HCT116 (cell line): ENCODE results near the gene CLIC3. TPM values are rescaled to one million over a fixed set of nuclear protein-coding genes. Genes with fewer than 3 reads are reported as not detected.
A peak's percentile ranks its signal among the peaks of the same experiment; 100 is the strongest.

Experiments
- ATAC-seq: fragments of 200-7000 bp; cut with Tn5 transposase; 2 replicates; pipeline ENCODE4 v1.9.1; 2020; ENCODE audit warnings: mild to moderate bottlenecking, moderate library complexity
- BruUV-seq: library from RNA; stranded (reverse); fragments of 400-500 nt; replicated peaks from 2 replicates; lab custom pipeline; 2021; lab: Mats Ljungman, UMichigan
- CTCF ChIA-PET: fragments of 300-600 bp; sonication (Branson Sonifier 250); formaldehyde crosslinking; loops from one replicate; lab custom pipeline; 2021; ENCODE audit warnings: antibody characterized with exemption; lab: Charles Lee
- POLR2A ChIA-PET: fragments of 300-600, 350-600 bp; sonication (Branson Sonifier 250); formaldehyde crosslinking; loops from one replicate; lab custom pipeline; 2021; ENCODE audit warnings: antibody characterized with exemption; lab: Charles Lee
- RAD21 ChIA-PET, 2 experiments: fragments of 300-600 bp; sonication (Branson Sonifier 250); formaldehyde crosslinking; loops; one replicate each; lab custom pipeline; 2023; ENCODE audit warnings: low total read pairs in 2 of 2; ENCODE audit not compliant: uncharacterized antibody in 2 of 2, unreplicated experiment in 2 of 2, low non-redundant PET in 1 of 2; lab: Charles Lee
- DNase-seq: peaks from one replicate; pipeline ENCODE4 v3.0.0-alpha.2; 2010; ENCODE audit warnings: low read depth, low spot score
- H2AFZ ChIP-seq: fragments of 200-600 bp; shearing (Covaris generic), sonication (generic); 2 replicates; pipeline ENCODE4 v1.6.1; 2017; ENCODE audit warnings: low read depth, mixed run types, mixed read lengths, antibody characterized with exemption, low read length; ENCODE audit not compliant: poor library complexity, severe bottlenecking
- H3K27ac ChIP-seq: 2 replicates; pipeline ENCODE4 v1.5.1; 2012; ENCODE audit warnings: low read depth, low read length
- H3K27me3 ChIP-seq: fragments of 200-600 bp; sonication (generic); 2 replicates; pipeline ENCODE4 v1.6.1; 2016; ENCODE audit warnings: mixed run types, low read length, mixed read lengths; ENCODE audit not compliant: insufficient read depth
- H3K36me3 ChIP-seq, 2 experiments: fragments of 200-500 bp in 1 of 2; fragments of 200-600 bp in 1 of 2; sonication (Bioruptor generic) in 1 of 2; sonication (generic) in 1 of 2; 2 replicates each; pipeline versions ENCODE4 v1.5.1 to v1.6.1; 2014 to 2016; ENCODE audit warnings: low read length in 2 of 2, inconsistent platforms in 1 of 2, mixed read lengths in 1 of 2, mixed run types in 1 of 2; ENCODE audit not compliant: insufficient read depth in 2 of 2, control insufficient read depth in 1 of 2
- H3K4me1 ChIP-seq, 2 experiments: fragments of 200-600 bp in 1 of 2; sonication (generic) in 1 of 2; 2 replicates each; pipeline versions ENCODE4 v1.5.1 to v1.6.1; 2012 to 2017; ENCODE audit warnings: low read length in 2 of 2, inconsistent platforms in 1 of 2, mild to moderate bottlenecking in 1 of 2, mixed read lengths in 1 of 2, mixed run types in 1 of 2, moderate library complexity in 1 of 2; ENCODE audit not compliant: insufficient read depth in 2 of 2, control insufficient read depth in 1 of 2
- H3K4me2 ChIP-seq: fragments of 200-600 bp; sonication (generic); 2 replicates; pipeline ENCODE4 v1.6.1; 2017; ENCODE audit warnings: mixed run types, low read length, mixed read lengths
- H3K4me3 ChIP-seq, 2 experiments: fragments of 200-600 bp in 1 of 2; sonication (generic) in 1 of 2; replicated peaks in 1 of 2; 2 replicates each; pipeline ENCODE4 v1.5.1; 2011 to 2016; ENCODE audit warnings: low read length in 2 of 2, control low read depth in 1 of 2, low read depth in 1 of 2, mild to moderate bottlenecking in 1 of 2, mixed read lengths in 1 of 2, mixed run types in 1 of 2
- H3K79me2 ChIP-seq: fragments of 200-600 bp; sonication (generic); 2 replicates; pipeline ENCODE4 v1.6.1; 2017; ENCODE audit warnings: mild to moderate bottlenecking, mixed run types, low read length, moderate library complexity, mixed read lengths; ENCODE audit not compliant: insufficient read depth
- H3K9ac ChIP-seq: fragments of 200-600 bp; sonication (generic); 2 replicates; pipeline ENCODE4 v1.6.1; 2016; ENCODE audit warnings: low read length, mixed read lengths
- H3K9me2 ChIP-seq: fragments of 200-600 bp; sonication (generic), shearing (Covaris generic); 2 replicates; pipeline ENCODE4 v1.6.1; 2017; ENCODE audit warnings: mixed run types, mild to moderate bottlenecking, moderate library complexity; ENCODE audit not compliant: insufficient read depth
- H3K9me3 ChIP-seq, 2 experiments: fragments of 200-500 bp in 1 of 2; fragments of 200-600 bp in 1 of 2; sonication (Bioruptor generic) in 1 of 2; sonication (generic) in 1 of 2; 2 replicates each; pipeline ENCODE4 v1.6.1; 2014 to 2017; ENCODE audit warnings: low read length in 2 of 2, mixed read lengths in 2 of 2, inconsistent platforms in 1 of 2, low read depth in 1 of 2, mild to moderate bottlenecking in 1 of 2, mixed run types in 1 of 2, moderate library complexity in 1 of 2; ENCODE audit not compliant: control insufficient read depth in 1 of 2, insufficient read depth in 1 of 2
- H4K20me1 ChIP-seq: fragments of 200-600 bp; sonication (generic), shearing (Covaris generic); 2 replicates; pipeline ENCODE4 v1.6.1; 2017; ENCODE audit warnings: mixed run types, mild to moderate bottlenecking, moderate library complexity; ENCODE audit not compliant: insufficient read depth
- CEBPB ChIP-seq: IDR thresholded peaks from 2 replicates; pipeline ENCODE4 v1.6.1; 2012; ENCODE audit warnings: low read depth
- FOSL1 ChIP-seq: IDR thresholded peaks from 2 replicates; pipeline ENCODE4 v1.6.1; 2012; ENCODE audit warnings: low read depth
- MAX ChIP-seq: IDR thresholded peaks from 2 replicates; pipeline ENCODE4 v1.6.1; 2012
- POLR2A ChIP-seq: IDR thresholded peaks from 2 replicates; pipeline ENCODE4 v1.7.0; 2011; ENCODE audit warnings: borderline replicate concordance; ENCODE audit not compliant: insufficient read depth, insufficient read length; ENCODE audit errors: extremely low read depth
- REST ChIP-seq: IDR thresholded peaks from 2 replicates; pipeline ENCODE4 v1.6.1; 2012; ENCODE audit warnings: low read depth
- TCF7L2 ChIP-seq: IDR thresholded peaks from 2 replicates; pipeline ENCODE4 v1.7.0; 2011; ENCODE audit warnings: borderline replicate concordance, inconsistent platforms; ENCODE audit not compliant: insufficient read depth, insufficient read length; ENCODE audit errors: extremely low read depth
- YY1 ChIP-seq: IDR thresholded peaks from 2 replicates; pipeline ENCODE4 v1.6.1; 2011; ENCODE audit warnings: low read length, low read depth, moderate library complexity, mild to moderate bottlenecking; ENCODE audit not compliant: insufficient replicate concordance; ENCODE audit errors: extremely low read depth
- ZBTB33 ChIP-seq: IDR thresholded peaks from 2 replicates; pipeline ENCODE4 v1.6.1; 2011; ENCODE audit warnings: mild to moderate bottlenecking, low read length, moderate library complexity; ENCODE audit not compliant: insufficient replicate concordance; ENCODE audit errors: extremely low read depth
- intact Hi-C: fragments of 100-400 bp; cut with micrococcal nuclease; formaldehyde crosslinking; loops from 2 replicates; pipeline ENCODE4 v1.10.0; 2022
- total RNA-seq: library from RNA; stranded (reverse); gene quantifications from one replicate; pipeline ENCODE4 v1.2.1, GENCODE V29; 2021; ENCODE audit not compliant: unreplicated experiment

The CLIC3 gene
- total RNA-seq, 1 experiment from 2014 or later = 8.4 TPM

- DNase-seq = no peak
- Histone ChIP-seq H3K9me2 (no peaks in the 10 kb centered on the region), H3K36me3 (no peaks in the 10 kb centered on the region), H3K27ac (peak overlapping the region; percentile 63; the same call in 1 of the 2 replicates), H3K4me1 (peaks cover 11 to 28% of the 10 kb centered on the region in 2 experiments), H3K9ac (peak overlapping the region; percentile 49), H3K9me3 (no peaks in the 10 kb centered on the region), H3K4me2 (peak overlapping the region; percentile 88), H3K4me3 (peak overlapping the region in 1 of 2 experiments; percentile 45; a peak in 1 of 4 replicates), H4K20me1 (no peaks in the 10 kb centered on the region), H3K79me2 (no peaks in the 10 kb centered on the region), H3K27me3 (no peaks in the 10 kb centered on the region), H2AFZ (no peak overlapping the region)
- RAD21 ChIA-PET = no interaction called here
- intact Hi-C loops = no loop called here
- POLR2A ChIA-PET = interaction anchor here (1.4 kb wide), 1 partner anchor 10 kb away, joined by 3 read pairs; no protein-coding TSS in a partner anchor
- no peak; the same call in 1 of the 2 replicates for ATAC-seq
- CTCF ChIA-PET = interaction anchor here (1.4 to 1.6 kb wide), 3 partner anchors 14 to 16 kb away, joined by 3 to 5 read pairs (median 3); no protein-coding TSS in a partner anchor
- TF ChIP-seq MAX (no peak), YY1 (no peak), ZBTB33 (no peak), TCF7L2 (no peak), REST (no peak), FOSL1 (no peak), POLR2A (no peak), CEBPB (no peak)
- TF ChIP-seq, all 23 proteins: peak for 0
- BruUV-seq = no TSS peak
Measured at GRCh38 chr9:136963751-136964150, 32.6 kb downstream of the CLIC3 start.
